HepG2 (cell line): ENCODE data around the gene GNA12. TPM values are rescaled to one million over a fixed set of nuclear protein-coding genes. Genes with fewer than 3 reads are reported as not detected.

Experiments
- AGO2 ChIP-seq: fragments of 200-400 bp; formaldehyde crosslinking; optimal IDR thresholded peaks from 2 replicates; pipeline ENCODE3; 2017; ENCODE audit warnings: mild to moderate bottlenecking, low read depth, low read length, moderate library complexity
- BCL3 ChIP-seq: sonication (generic); formaldehyde crosslinking; IDR thresholded peaks from 2 replicates; pipeline ENCODE4 v1.5.1; 2020; ENCODE audit warnings: mild to moderate bottlenecking, missing genetic modification reagents, moderate library complexity
- CEBPG ChIP-seq: IDR thresholded peaks from 2 replicates; pipeline ENCODE4 v1.6.1; 2016
- HMGA1 ChIP-seq: sonication (generic); formaldehyde crosslinking; conservative IDR thresholded peaks from 2 replicates; pipeline ENCODE4 v1.4.0; 2020; ENCODE audit warnings: missing genetic modification reagents
- JDP2 ChIP-seq: sonication (generic); formaldehyde crosslinking; IDR thresholded peaks from 2 replicates; pipeline ENCODE4 v1.8.1; 2022; ENCODE audit warnings: missing genetic modification reagents, borderline replicate concordance
- KLF13 ChIP-seq: sonication (generic); formaldehyde crosslinking; IDR thresholded peaks from 2 replicates; pipeline ENCODE4 v1.4.0; 2020; ENCODE audit warnings: mild to moderate bottlenecking, missing genetic modification reagents
- KLF16 ChIP-seq, 2 experiments: sonication (generic) in 1 of 2; formaldehyde crosslinking in 1 of 2; IDR thresholded peaks; 2 replicates each; pipeline versions ENCODE4 v1.6.1 to v1.8.0; 2016 to 2023; ENCODE audit warnings: missing genetic modification reagents in 2 of 2, missing compliant biosample characterization in 1 of 2
- ONECUT2 ChIP-seq: sonication (generic); formaldehyde crosslinking; IDR thresholded peaks from 2 replicates; pipeline ENCODE4 v1.4.0; 2020; ENCODE audit warnings: missing genetic modification reagents
- PLSCR1 ChIP-seq: sonication (generic); formaldehyde crosslinking; IDR thresholded peaks from 2 replicates; pipeline ENCODE4 v1.5.0; 2020; ENCODE audit warnings: missing genetic modification reagents, mild to moderate bottlenecking, borderline replicate concordance
- SRF ChIP-seq: IDR thresholded peaks from 2 replicates; pipeline ENCODE4 v1.6.1; 2011; ENCODE audit warnings: mild to moderate bottlenecking, low read depth, low read length, moderate library complexity
- TBL1XR1 ChIP-seq: fragments of 150-350 bp; IDR thresholded peaks from 2 replicates; pipeline ENCODE4 v1.6.1; 2014; ENCODE audit warnings: borderline replicate concordance, low read length; ENCODE audit not compliant: partially characterized antibody
- TBP ChIP-seq: sonication (generic); formaldehyde crosslinking; IDR thresholded peaks from 2 replicates; pipeline ENCODE4 v1.5.0; 2020; ENCODE audit warnings: missing genetic modification reagents
- THAP9 ChIP-seq: sonication (generic); formaldehyde crosslinking; IDR thresholded peaks from 2 replicates; pipeline ENCODE4; 2020; ENCODE audit warnings: missing genetic modification reagents, mild to moderate bottlenecking, borderline replicate concordance
- ZBED4 ChIP-seq: sonication (generic); formaldehyde crosslinking; IDR thresholded peaks from 2 replicates; pipeline ENCODE4 v1.4.0; 2020; ENCODE audit warnings: missing genetic modification reagents, borderline replicate concordance
- ZNF720 ChIP-seq: sonication (generic); formaldehyde crosslinking; IDR thresholded peaks from 2 replicates; pipeline ENCODE4 v1.4.0; 2020; ENCODE audit warnings: missing genetic modification reagents
- ZNF737 ChIP-seq: sonication (generic); formaldehyde crosslinking; IDR thresholded peaks from 2 replicates; pipeline ENCODE4 v1.5.0; 2020; ENCODE audit warnings: missing genetic modification reagents, mild to moderate bottlenecking, borderline replicate concordance
- ZNF746 ChIP-seq: sonication (generic); formaldehyde crosslinking; IDR thresholded peaks from 2 replicates; pipeline ENCODE4 v1.8.0; 2022; ENCODE audit warnings: mild to moderate bottlenecking, missing genetic modification reagents
- ZNF790 ChIP-seq: sonication (generic); formaldehyde crosslinking; IDR thresholded peaks from 2 replicates; pipeline ENCODE4 v1.8.0; 2022; ENCODE audit warnings: missing genetic modification reagents, mild to moderate bottlenecking, borderline replicate concordance
- polyA plus RNA-seq, 8 experiments: library from polyadenylated mRNA; depleted of rRNA in 3 of 8; stranded (reverse) in 7 of 8; unstranded in 1 of 8; fragments of >200 nt; fragmentation: Illumina TruSeq in 4 of 8; extraction: Trizol in 4 of 8; gene quantifications; 2 replicates each; pipeline versions ENCODE4 v1.2.1 to v1.2.3, GENCODE V29; 2011 to 2016; ENCODE audit warnings: low read depth in 4 of 8, missing spikeins in 1 of 8, mixed read lengths in 1 of 8; ENCODE audit not compliant: insufficient read depth in 1 of 8
- total RNA-seq, 5 experiments: library from RNA; depleted of rRNA; stranded (reverse); fragments of >200 nt; fragmentation: Illumina TruSeq; extraction: Trizol; gene quantifications; 2 replicates each; pipeline ENCODE4 v1.2.3, GENCODE V29; 2016; ENCODE audit warnings: low read depth in 1 of 5

Gene GNA12
- total and polyA plus RNA-seq, 2 of the 13 experiments (the other 11 are each of a cell fraction or from before 2014, with no cell fraction given): 16.2 to 50.9 TPM

- no peak for TF ChIP-seq THAP9
- no peak for TF ChIP-seq ZNF746 (CRISPR knock-in tag)
- peak; percentile 67 for TF ChIP-seq CEBPG (CRISPR knock-in tag)
- TF ChIP-seq AGO2: no peak
- no peak for TF ChIP-seq ZNF737 (CRISPR knock-in tag)
- no peak for TF ChIP-seq JDP2 (CRISPR knock-in tag)
- TF ChIP-seq ONECUT2 (CRISPR knock-in tag): no peak
- no peak for TF ChIP-seq HMGA1 (CRISPR knock-in tag)
- no peak for TF ChIP-seq PLSCR1 (CRISPR knock-in tag)
- no peak for TF ChIP-seq TBP (CRISPR knock-in tag)
- TF ChIP-seq ZNF720 (CRISPR knock-in tag): no peak
- no peak for TF ChIP-seq TBL1XR1
- no peak for TF ChIP-seq KLF13 (CRISPR knock-in tag)
- peak in 1 of 2 experiments; percentile 76; a peak in 2 of 4 replicates for TF ChIP-seq KLF16 (CRISPR knock-in tag; IDR thresholded peaks at IDR 0.05)
- no peak for TF ChIP-seq ZBED4 (CRISPR knock-in tag)
- TF ChIP-seq SRF: no peak
- no peak for TF ChIP-seq BCL3 (CRISPR knock-in tag)
- no peak for TF ChIP-seq ZNF790 (CRISPR knock-in tag)
Observed at GRCh38 chr7:2802504-2803341, 41.4 kb downstream of the GNA12 start (continued).
